DMS 273 treated with DMSO at 0.1 percent for 48 hours (cell line): ENCODE data around the gene SAP130.
"Not testable (repeated sequence)": the region's sequence is repeated elsewhere in the genome, so short reads cannot be mapped to it uniquely, and the experiment has no call there.

Source experiments
- DNase-seq: peaks from one replicate; lab custom pipeline; 2025; lab: John Stamatoyannopoulos, UW

SAP130 gene

GRCh38 chr2:127953128-127953718 lies 74.6 kb downstream of the SAP130 start:
- no peak for DNase-seq

DNA sequence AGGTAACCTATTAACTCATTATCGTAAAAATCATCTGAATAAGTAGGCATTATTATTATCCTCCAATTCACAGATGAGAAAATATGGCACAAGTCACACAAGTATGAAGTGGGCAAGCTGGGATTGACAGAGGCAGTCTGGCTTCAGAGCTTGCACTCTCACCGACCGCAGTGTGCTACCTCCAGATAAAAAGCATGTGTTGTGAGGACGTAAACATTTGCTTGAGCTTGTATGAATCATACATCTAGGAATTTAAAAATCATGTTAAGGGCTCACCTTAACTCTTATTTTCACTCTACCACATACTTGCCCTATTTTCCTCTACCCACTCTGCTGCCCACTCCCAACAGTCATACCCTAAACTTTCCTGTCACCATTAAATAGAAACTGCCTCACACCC lies 76.8 kb downstream of the SAP130 start:
- no peak for DNase-seq

DNA sequence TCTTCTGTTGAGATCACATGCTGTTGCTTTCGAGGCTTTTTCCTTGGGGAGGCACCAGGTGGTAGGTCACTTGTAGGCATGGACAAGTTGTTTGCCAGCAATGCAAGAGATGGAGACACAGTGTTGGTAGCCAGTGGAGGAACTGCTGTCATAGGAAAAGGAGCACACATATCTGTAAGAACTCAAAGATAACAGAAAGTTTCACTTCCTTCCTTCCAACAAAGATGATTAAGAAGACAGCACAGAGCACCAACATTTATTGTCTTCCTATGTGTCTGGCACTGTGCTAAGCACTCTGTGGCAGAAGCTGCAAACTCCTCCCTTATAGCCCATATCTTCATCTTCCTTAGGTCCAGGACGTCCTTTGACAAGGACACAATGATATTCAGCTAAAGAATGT lies 77.6 kb downstream of the SAP130 start:
- no peak for DNase-seq

DNA sequence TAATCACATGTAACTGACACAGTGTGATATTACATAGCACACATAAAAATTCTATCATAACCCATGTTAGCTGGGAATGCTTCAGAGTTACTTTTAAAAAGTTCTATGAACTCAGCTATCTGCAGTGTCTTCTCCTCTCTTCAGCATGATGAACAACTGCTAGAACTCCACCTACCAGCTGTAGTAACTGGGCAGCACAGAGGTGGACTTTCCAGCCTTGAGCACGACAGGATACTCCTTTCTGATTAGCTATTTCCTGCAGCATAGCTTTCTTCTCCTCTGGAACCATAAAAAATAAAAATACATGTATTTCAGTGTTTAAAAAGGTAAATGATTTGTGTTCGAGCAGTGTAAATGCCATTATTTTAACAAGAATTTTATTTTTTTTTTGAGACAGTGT lies 82.6 kb downstream of the SAP130 start:
- no peak for DNase-seq

- DNase-seq, result no peak
Measured at GRCh38 chr2:127943186-127943585, 84.7 kb downstream of the SAP130 start.

GRCh38 chr2:127942002-127942401 lies 85.9 kb downstream of the SAP130 start:
- DNase-seq, result no peak

- no peak for DNase-seq
Measured at GRCh38 chr2:127941461-127941860, 86.4 kb downstream of the SAP130 start.

DNA sequence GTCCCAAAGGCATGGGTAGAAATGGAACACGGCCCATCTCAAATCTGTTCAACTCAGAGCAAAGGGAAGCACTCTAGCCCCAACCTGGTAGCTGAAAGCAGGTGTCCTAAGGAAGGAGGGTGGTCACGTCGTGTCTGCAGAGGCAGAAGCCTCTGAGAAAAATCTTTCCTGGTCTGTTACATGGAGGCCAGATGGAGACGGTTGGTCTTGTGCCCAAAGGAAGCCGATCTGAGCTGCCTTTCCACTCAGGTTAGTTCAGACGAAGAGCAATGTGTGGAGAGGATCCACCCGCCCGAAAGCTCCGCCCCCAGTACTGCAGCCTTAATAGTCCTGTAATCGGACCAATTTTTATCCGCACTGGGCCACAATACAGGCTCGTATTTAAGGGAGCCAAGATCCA lies 87.2 kb downstream of the SAP130 start:
- DNase-seq, result no peak

DNA sequence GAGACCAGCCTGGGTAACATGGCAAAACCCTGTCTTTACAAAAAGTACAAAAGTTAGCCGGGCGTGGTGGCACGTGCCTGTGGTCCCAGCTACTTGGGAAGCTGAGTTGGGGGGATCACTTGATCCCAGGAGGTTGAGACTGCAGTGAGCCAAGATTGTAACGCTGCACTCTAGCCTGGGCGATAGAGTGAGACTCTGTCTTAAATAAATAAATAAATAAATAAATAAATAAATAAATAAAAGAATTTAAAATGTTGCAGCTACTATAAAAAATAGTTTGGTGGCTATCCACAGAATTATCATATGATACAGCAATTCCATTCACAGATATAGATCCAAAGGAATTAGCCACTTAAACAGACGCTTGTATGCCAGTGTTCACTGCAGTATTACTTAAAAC lies 92.5 kb downstream of the SAP130 start:
- DNase-seq, result no peak

DNA sequence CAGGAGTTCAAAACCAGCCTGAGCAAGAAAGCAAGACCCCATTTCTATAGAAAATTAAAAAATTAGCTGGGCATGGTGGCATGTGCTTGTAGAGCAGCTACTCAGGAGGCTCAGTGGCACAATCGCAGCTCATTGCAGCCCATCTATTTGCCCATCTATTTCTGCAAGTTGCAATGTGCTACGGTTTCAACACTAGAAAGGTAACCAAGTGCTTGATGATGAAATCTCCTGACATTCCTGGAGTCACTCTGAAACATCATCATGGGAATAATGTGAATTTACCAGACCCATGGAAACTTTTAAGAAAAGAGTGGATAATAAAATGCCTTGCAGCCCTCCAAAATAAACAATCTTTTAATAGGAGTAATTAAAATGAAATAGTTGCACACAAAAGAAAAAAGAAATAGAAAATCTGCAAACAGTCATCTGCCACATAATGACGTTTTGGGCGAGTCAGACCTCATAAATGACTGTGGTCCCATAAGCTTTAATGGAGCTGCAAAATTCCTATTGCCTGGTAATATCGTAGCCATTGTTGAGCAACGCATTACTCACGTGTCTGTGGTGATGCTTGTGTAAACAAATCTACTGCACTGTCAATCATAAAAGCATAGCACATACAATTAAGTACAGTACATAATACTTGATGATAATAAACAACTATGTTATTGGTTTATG lies 95.5 kb downstream of the SAP130 start:
- no peak for DNase-seq

- DNase-seq, result no peak
Measured at GRCh38 chr2:127929449-127929848, 98.4 kb downstream of the SAP130 start.

- no peak for DNase-seq
Measured at GRCh38 chr2:127927384-127927783, 100.5 kb downstream of the SAP130 start.

- DNase-seq, result no peak
Measured at GRCh38 chr2:127917916-127918315, 109.9 kb downstream of the SAP130 start.

DNA sequence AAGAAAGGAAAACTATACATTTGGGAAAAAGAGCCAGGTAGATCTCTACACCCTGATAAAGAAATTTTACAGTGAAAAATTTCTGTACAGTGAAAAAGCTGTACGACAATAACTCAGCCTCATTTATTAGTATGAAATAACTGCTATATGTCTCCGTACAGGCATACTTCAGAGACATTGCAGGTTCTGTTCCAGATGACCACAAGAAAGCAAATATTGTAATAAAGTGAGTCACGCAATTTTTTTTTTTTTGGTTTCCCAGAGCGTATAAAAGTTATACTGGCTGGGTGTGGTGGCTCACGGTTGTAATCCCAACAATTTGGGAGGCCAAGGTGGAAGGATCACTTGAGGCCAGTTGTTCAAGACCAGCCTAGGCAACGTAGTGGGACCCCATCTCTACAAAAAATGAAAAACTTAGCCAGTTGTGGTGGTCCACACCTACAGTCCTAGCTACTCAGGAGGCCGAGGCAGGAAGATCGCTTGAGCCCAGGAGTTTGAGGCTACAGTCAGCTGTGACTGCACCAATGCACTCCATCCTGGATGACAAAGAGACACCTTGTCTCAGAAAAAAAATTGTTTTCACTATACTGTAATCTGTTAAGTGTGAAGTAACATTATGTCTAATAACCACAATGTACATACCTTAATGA lies 113.9 kb downstream of the SAP130 start:
- no peak for DNase-seq

GRCh38 chr2:127911737-127912136 lies 116.1 kb downstream of the SAP130 start:
- no peak for DNase-seq

DNA sequence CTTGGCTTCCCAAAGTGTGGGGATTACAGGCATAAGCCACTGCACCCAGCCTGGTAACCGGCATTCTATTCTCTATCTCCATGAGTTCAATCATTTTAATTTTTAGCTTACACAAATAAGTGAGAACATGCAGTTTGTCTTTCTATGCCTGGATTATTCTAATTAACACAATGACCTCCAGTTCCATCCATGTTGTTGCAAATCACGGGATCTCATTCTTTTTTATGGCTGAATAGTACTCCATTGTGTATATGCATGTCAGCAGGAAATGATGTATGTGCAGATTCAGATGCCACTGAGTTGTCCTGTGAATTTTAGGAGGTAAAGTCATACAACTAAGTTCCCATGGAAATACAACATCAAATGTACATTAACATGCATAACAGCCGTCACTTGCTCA lies 117.4 kb downstream of the SAP130 start:
- no peak for DNase-seq

DNA sequence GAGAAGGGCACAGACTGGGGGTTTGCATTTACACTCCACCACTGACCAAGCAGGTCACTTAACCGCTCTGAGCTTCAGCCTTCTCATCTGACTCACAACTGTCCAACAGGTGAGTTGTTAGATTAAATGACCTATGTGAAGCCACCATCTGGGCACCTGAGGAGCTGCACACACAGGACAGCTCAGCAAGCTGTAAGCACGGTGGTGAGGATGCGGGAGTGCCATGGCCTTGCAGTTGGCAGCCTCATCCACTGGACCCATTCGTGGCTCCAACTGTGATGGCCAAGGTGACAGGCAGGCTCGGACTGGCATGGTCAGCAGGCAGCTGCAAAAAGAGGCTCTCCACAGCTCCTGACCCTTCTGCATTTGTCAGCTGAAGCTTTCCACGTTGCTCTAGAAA lies 118.8 kb downstream of the SAP130 start:
- no peak for DNase-seq

- not testable (repeated sequence) for DNase-seq
Measured at GRCh38 chr2:127907733-127908400, 120.0 kb downstream of the SAP130 start.

DNA sequence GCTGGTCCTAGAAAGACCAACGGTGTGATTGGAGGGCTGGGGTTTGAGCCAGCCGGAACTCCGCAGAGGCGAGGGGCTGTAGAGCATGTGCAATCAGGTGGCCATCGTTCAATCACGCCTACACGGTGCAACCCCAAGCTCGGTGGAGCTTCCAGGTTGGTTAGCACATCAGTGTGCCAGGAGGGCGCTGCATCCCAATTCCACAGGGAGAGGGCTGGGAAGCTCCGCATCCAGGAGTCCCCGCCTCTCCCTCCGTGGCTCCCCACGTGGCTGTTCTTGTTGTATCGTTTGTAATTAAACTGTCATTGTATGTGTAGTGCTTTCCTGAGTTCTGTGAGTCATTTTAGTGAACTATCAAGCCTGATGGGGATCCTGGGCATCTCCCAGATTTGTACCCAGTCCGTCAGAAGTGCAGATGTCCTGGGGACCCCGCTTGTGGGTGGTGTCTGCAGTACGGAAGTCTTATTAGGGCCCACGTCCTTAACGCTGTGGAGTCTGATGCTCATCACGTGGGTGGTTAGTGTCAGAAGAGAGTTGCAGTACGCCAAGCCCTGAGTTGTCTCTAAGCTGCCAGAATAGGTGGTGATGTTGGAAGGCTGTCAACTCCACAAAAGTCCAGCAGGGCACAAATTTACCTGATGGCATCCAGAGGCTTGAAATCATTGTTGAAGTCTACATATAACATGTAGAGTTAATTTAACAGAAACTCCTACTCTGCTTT lies 121.5 kb downstream of the SAP130 start:
- no peak for DNase-seq

DNA sequence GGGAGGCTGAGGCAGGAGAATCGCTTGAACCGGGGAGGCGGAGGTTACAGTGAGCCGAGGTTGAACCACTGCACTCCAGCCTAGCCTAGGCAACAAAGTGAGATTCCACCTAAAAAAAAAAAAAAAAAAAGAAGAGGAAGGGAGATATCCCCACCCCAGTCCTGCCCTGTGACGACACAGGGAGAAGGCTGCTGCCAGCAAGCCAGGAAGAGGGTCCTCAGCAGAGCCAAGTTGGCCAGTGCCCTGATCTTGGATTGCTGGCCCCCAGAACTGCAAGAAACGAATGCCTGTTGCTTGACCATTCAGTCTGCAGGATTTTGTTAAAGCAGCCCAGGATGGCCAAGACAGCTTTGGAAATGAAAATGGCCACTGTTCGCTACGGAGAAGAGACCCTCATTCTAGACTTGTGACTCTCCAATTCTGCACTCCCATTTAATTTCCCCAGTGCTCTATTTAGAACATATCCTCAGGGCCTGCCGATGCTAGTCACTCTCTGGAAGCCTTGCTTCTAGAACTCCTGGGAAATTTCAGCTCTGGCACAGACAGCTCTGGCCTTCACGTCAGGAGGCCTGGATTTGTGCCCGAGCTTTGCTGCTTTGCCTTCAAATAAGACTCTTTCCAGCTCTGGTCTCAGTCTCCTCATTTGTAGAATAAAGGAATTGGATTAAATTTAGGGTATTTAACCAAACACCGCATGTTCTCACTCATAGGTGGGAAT lies 126.4 kb downstream of the SAP130 start:
- no peak for DNase-seq

- no peak for DNase-seq
Measured at GRCh38 chr2:127897531-127898211, 130.2 kb downstream of the SAP130 start.
